Testis (tissue), 2 donors: ENCODE data around the gene PLEKHM3.

Experiments used
- CTCF ChIP-seq, 3 experiments: fragments of 450-650 bp in 2 of 3; fragments of 200-600 bp in 1 of 3; sonication (generic) in 1 of 3; IDR thresholded peaks; one replicate each; pipeline ENCODE4 v1.5.1; 2016 to 2019; ENCODE audit warnings: antibody characterized with exemption in 3 of 3, mild to moderate bottlenecking in 2 of 3, moderate library complexity in 1 of 3
- POLR2A ChIP-seq: fragments of 450-650 bp; IDR thresholded peaks from one replicate; pipeline ENCODE4 v1.6.1; 2017; ENCODE audit warnings: antibody characterized with exemption, mild to moderate bottlenecking, moderate library complexity

GRCh38 chr2:207784898-207785297 lies 240.4 kb downstream of the PLEKHM3 start:
- TF ChIP-seq POLR2A: no peak
- no peak for TF ChIP-seq CTCF (IDR thresholded peaks at IDR 0.05)
